HG03442 (cell line): ENCODE measurements around the gene FSIP1.

ENCODE experiments used
- ATAC-seq: cut with Tn5 transposase; IDR thresholded peaks from one replicate; pipeline ENCODE4 v1.9.1; 2021; ENCODE audit warnings: mild to moderate bottlenecking, moderate library complexity; ENCODE audit not compliant: unreplicated experiment

Gene FSIP1

GRCh38 chr15:39586387-39587095, 196.1 kb downstream of the FSIP1 start:
- no peak for ATAC-seq

GRCh38 chr15:39585871-39586301, 196.8 kb downstream of the FSIP1 start:
- ATAC-seq, result no peak

GRCh38 chr15:39585389-39585841, 197.2 kb downstream of the FSIP1 start:
- ATAC-seq, result no peak

GRCh38 chr15:39584662-39585388, 197.8 kb downstream of the FSIP1 start:
- ATAC-seq, result no peak

- no peak for ATAC-seq
Measured at GRCh38 chr15:39584266-39584659, 198.4 kb downstream of the FSIP1 start.

- ATAC-seq, result no peak
Measured at GRCh38 chr15:39583596-39584265, 198.9 kb downstream of the FSIP1 start.

GRCh38 chr15:39582977-39583595, 199.6 kb downstream of the FSIP1 start:
- ATAC-seq, result no peak

- ATAC-seq, result no peak
Measured at GRCh38 chr15:39582286-39582976, 200.2 kb downstream of the FSIP1 start.

GRCh38 chr15:39581793-39582285, 200.8 kb downstream of the FSIP1 start:
- ATAC-seq, result no peak

- ATAC-seq, result no peak
Measured at GRCh38 chr15:39581242-39581792, 201.3 kb downstream of the FSIP1 start.

GRCh38 chr15:39580485-39581241, 202.0 kb downstream of the FSIP1 start, which contains the start of gene THBS1:
TSS of gene THBS1 (plus strand) at chr15:39581079. CDS start at chr15:39581858, 779 bp downstream.
- peak; percentile 12 for ATAC-seq

GRCh38 chr15:39580117-39580484, 202.5 kb downstream of the FSIP1 start:
- peak; percentile 69 for ATAC-seq

- ATAC-seq, result no peak
Measured at GRCh38 chr15:39579487-39580116, 203.0 kb downstream of the FSIP1 start.

GRCh38 chr15:39578851-39579486, 203.7 kb downstream of the FSIP1 start:
- no peak for ATAC-seq

GRCh38 chr15:39575180-39575579, 207.5 kb downstream of the FSIP1 start:
- no peak for ATAC-seq

- ATAC-seq, result no peak
Measured at GRCh38 chr15:39574427-39574826, 208.2 kb downstream of the FSIP1 start.

GRCh38 chr15:39573844-39574243, 208.8 kb downstream of the FSIP1 start:
- ATAC-seq, result no peak

GRCh38 chr15:39573287-39573686, 209.4 kb downstream of the FSIP1 start:
- ATAC-seq, result no peak
